Lung (tissue), 12 donors: ENCODE data around the gene TMEM248. TPM values are rescaled to one million over a fixed set of nuclear protein-coding genes. Genes with fewer than 3 reads are reported as not detected.

Experiments
- ATAC-seq: fragments of 200-7000 bp; cut with Tn5 transposase; one replicate; pipeline ENCODE4 v1.9.1; 2020; ENCODE audit warnings: moderate number of reproducible peaks; ENCODE audit not compliant: insufficient read depth, low FRiP score
- DNase-seq, 3 donors: peaks; one replicate each; pipeline ENCODE4 v3.0.0-alpha.2; 2013 to 2017
- H3K27ac ChIP-seq, 2 donors: one replicate each; pipeline ENCODE4 v1.5.1; 2013; ENCODE audit warnings: mild to moderate bottlenecking in 2 of 2, moderate library complexity in 2 of 2, control low read depth in 1 of 2, inconsistent platforms in 1 of 2, low read depth in 1 of 2, low read length in 1 of 2
- H3K27me3 ChIP-seq, 3 donors: one replicate each; pipeline ENCODE4 v1.5.1; 2013; ENCODE audit warnings: low read length in 2 of 3; ENCODE audit not compliant: control insufficient read depth in 3 of 3, insufficient read depth in 3 of 3
- H3K36me3 ChIP-seq, 4 donors: one replicate each; pipeline ENCODE4 v1.5.1; 2013; ENCODE audit warnings: low read length in 4 of 4, mild to moderate bottlenecking in 1 of 4, moderate library complexity in 1 of 4; ENCODE audit not compliant: control insufficient read depth in 4 of 4, insufficient read depth in 4 of 4
- H3K4me1 ChIP-seq, 5 donors: one replicate each; pipeline ENCODE4 v1.5.1; 2013; ENCODE audit warnings: low read length in 5 of 5, mild to moderate bottlenecking in 2 of 5, moderate library complexity in 1 of 5; ENCODE audit not compliant: control insufficient read depth in 5 of 5, insufficient read depth in 5 of 5
- H3K4me3 ChIP-seq: one replicate; pipeline ENCODE4 v1.5.1; 2013; ENCODE audit warnings: mild to moderate bottlenecking, control low read depth, moderate library complexity
- H3K9ac ChIP-seq, 2 donors: one replicate each; pipeline ENCODE4 v1.5.1; 2013; ENCODE audit warnings: low read length in 2 of 2, control low read depth in 1 of 2; ENCODE audit not compliant: insufficient read depth in 1 of 2
- H3K9me3 ChIP-seq, 4 donors: one replicate each; pipeline ENCODE4 v1.5.1; 2013; ENCODE audit warnings: low read length in 3 of 4, mild to moderate bottlenecking in 1 of 4, moderate library complexity in 1 of 4; ENCODE audit not compliant: control insufficient read depth in 4 of 4, insufficient read depth in 3 of 4
- CTCF ChIP-seq: IDR thresholded peaks from 2 replicates; pipeline ENCODE4 v1.5.1; 2012; ENCODE audit warnings: mild to moderate bottlenecking; ENCODE audit errors: control extremely low read depth, extremely low read depth
- WGBS, 2 donors: extraction: QIAGEN DNeasy Blood & Tissue Kit; methylation state at CpG; one replicate each; pipeline ENCODE4 v1.1.7; 2013; 5-methylcytosine and 5-hydroxymethylcytosine counted together
- polyA plus RNA-seq, 2 donors: library from polyadenylated mRNA; stranded (reverse); fragments of 200-250 nt; gene quantifications; one replicate each; pipeline ENCODE4 v1.2.1, GENCODE V29; 2013
- total RNA-seq, 2 donors: library from RNA; depleted of rRNA in 1 of 2; stranded (reverse); fragments of >200 nt in 1 of 2; gene quantifications; one replicate each; pipeline ENCODE4 v1.2.1, GENCODE V29; 2014 to 2021
- donor health status: control.
- donor health status: control.
- donor health status: Bipolar disorder and iron deficiency.
- donor health status: healthy.
- donor health status: DM: yes; HTN: yes; CAD: no.

Gene TMEM248
- total and polyA plus RNA-seq, 4 donors = 46.0 to 114 (median 63.1) TPM

- WGBS, 2 donors = 78 to 81% methylated on average over 7 of the region's 7 CpGs
- Histone ChIP-seq H3K27me3 (no peaks in the 10 kb centered on the region), H3K36me3 (peaks cover 0 to 13% (median 2%) of the 10 kb centered on the region in 4 donors), H3K4me3 (no peak overlapping the region), H3K4me1 (peaks cover 0 to 21% (median 6%) of the 10 kb centered on the region in 5 donors), H3K27ac (no peak overlapping the region), H3K9me3 (no peaks in the 10 kb centered on the region), H3K9ac (no peak overlapping the region)
- ATAC-seq (no peak), DNase-seq (no peak)
- no peak for TF ChIP-seq CTCF
Measured at GRCh38 chr7:66927348-66927948, 6.4 kb downstream of the TMEM248 start.

GRCh38 chr7:66928388-66928787, 7.4 kb downstream of the TMEM248 start:
- WGBS, 2 donors = 82 to 87% methylated on average over 4 of the region's 4 CpGs
- Histone ChIP-seq H3K36me3 (peaks cover 0 to 13% (median 2%) of the 10 kb centered on the region in 4 donors), H3K4me1 (peaks cover 0 to 17% (median under 1%) of the 10 kb centered on the region in 5 donors), H3K4me3 (no peak overlapping the region), H3K9ac (no peak overlapping the region), H3K27ac (no peak overlapping the region), H3K9me3 (no peaks in the 10 kb centered on the region), H3K27me3 (no peaks in the 10 kb centered on the region)
- ATAC-seq = no peak
- TF ChIP-seq CTCF = no peak
- DNase-seq = no peak

- Histone ChIP-seq H3K36me3 (peaks cover 0 to 9% (median 2%) of the 10 kb centered on the region in 4 donors), H3K9me3 (no peaks in the 10 kb centered on the region), H3K4me3 (no peak overlapping the region), H3K9ac (no peak overlapping the region), H3K27ac (no peak overlapping the region), H3K27me3 (no peaks in the 10 kb centered on the region), H3K4me1 (peaks cover 0 to 13% (median 0%) of the 10 kb centered on the region in 5 donors)
- TF ChIP-seq CTCF = no peak
- DNase-seq = no peak
- no peak for ATAC-seq
- 93 to 97% methylated on average over 8 of the region's 8 CpGs for WGBS, 2 donors
Measured at GRCh38 chr7:66929165-66929564, 8.1 kb downstream of the TMEM248 start.

DNA sequence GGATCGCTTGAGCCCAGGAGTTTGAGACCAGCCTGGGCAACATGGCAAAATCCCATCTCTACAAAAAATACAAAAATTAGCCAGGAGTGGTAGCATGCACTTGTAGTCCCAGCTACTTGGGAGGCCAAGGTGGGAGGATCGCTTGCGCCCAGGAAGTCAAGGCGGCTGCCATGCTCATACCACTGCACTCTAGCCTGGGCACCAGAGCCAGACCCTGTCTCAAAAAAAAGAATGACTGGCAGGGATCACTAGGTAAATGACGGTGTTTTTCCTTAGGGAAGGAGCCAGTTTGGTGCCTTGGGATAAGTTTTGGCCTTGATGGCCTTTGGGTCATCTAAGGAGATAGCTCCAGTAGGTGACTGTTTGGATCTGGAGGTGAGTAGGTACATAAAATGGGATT, 8.9 kb downstream of the TMEM248 start:
- TF ChIP-seq CTCF = no peak
- Histone ChIP-seq H3K27ac (no peak overlapping the region), H3K4me3 (no peak overlapping the region), H3K9me3 (no peaks in the 10 kb centered on the region), H3K4me1 (peaks cover 0 to 13% (median 0%) of the 10 kb centered on the region in 5 donors), H3K36me3 (peaks cover 0 to 9% (median 2%) of the 10 kb centered on the region in 4 donors), H3K27me3 (no peaks in the 10 kb centered on the region), H3K9ac (no peak overlapping the region)
- WGBS, 2 donors = 96 to 97% methylated on average over 5 of the region's 5 CpGs
- DNase-seq (no peak), ATAC-seq (no peak)
